H9 (cell line): ENCODE data around the gene ERF. TPM values are rescaled to one million over a fixed set of nuclear protein-coding genes. Genes with fewer than 3 reads are reported as not detected.
A peak's percentile ranks its signal among the peaks of the same experiment; 100 is the strongest.

ENCODE experiments used
- DNase-seq: peaks from one replicate; pipeline ENCODE4 v3.0.0-alpha.2; 2017
- H2AFZ ChIP-seq: one replicate; pipeline ENCODE4 v1.6.1; 2013; ENCODE audit warnings: mild to moderate bottlenecking, low read length, control low read depth, moderate library complexity
- H2AK5ac ChIP-seq: 2 replicates; pipeline ENCODE4 v1.6.1; 2013; ENCODE audit warnings: low read length, control low read depth, mixed read lengths; ENCODE audit not compliant: insufficient read length
- H2BK120ac ChIP-seq: one replicate; pipeline ENCODE4 v1.6.1; 2013; ENCODE audit warnings: low read depth, mild to moderate bottlenecking, low read length, control low read depth, inconsistent platforms; ENCODE audit not compliant: poor library complexity, severe bottlenecking
- H2BK12ac ChIP-seq: 2 replicates; pipeline ENCODE4 v1.6.1; 2013; ENCODE audit warnings: low read length, control low read depth, mixed read lengths, low read depth; ENCODE audit not compliant: insufficient read length
- H2BK15ac ChIP-seq: 2 replicates; pipeline ENCODE4 v1.6.1; 2013; ENCODE audit warnings: low read depth, low read length, control low read depth
- H2BK20ac ChIP-seq: one replicate; pipeline ENCODE4 v1.6.1; 2013; ENCODE audit warnings: low read depth, mild to moderate bottlenecking, low read length, control low read depth, inconsistent platforms; ENCODE audit not compliant: poor library complexity, severe bottlenecking
- H2BK5ac ChIP-seq: 2 replicates; pipeline ENCODE4 v1.6.1; 2013; ENCODE audit warnings: low read length, control low read depth, mixed read lengths; ENCODE audit not compliant: insufficient read length
- H3K14ac ChIP-seq: 2 replicates; pipeline ENCODE4 v1.6.1; 2013; ENCODE audit warnings: low read length, control low read depth; ENCODE audit not compliant: insufficient read depth
- H3K18ac ChIP-seq: 2 replicates; pipeline ENCODE4 v1.6.1; 2013; ENCODE audit warnings: low read depth, mild to moderate bottlenecking, mixed read lengths, low read length, control low read depth; ENCODE audit not compliant: insufficient read length
- H3K23ac ChIP-seq: 2 replicates; pipeline ENCODE4 v1.6.1; 2013; ENCODE audit warnings: low read length, control low read depth, mixed read lengths, low read depth; ENCODE audit not compliant: insufficient read length
- H3K23me2 ChIP-seq: 2 replicates; pipeline ENCODE4 v1.6.1; 2013; ENCODE audit warnings: low read depth, mild to moderate bottlenecking, mixed read lengths, low read length, control low read depth; ENCODE audit not compliant: insufficient read length, poor library complexity, severe bottlenecking
- H3K27ac ChIP-seq: 2 replicates; pipeline ENCODE4 v1.5.1; 2013; ENCODE audit warnings: low read length, control low read depth, mixed read lengths, low read depth; ENCODE audit not compliant: insufficient read length
- H3K27me3 ChIP-seq: 2 replicates; pipeline ENCODE4 v1.6.1; 2013; ENCODE audit warnings: low read length, control low read depth, inconsistent platforms; ENCODE audit not compliant: insufficient read depth
- H3K4ac ChIP-seq: 2 replicates; pipeline ENCODE4 v1.6.1; 2013; ENCODE audit warnings: low read depth, mild to moderate bottlenecking, control low read depth, inconsistent platforms, low read length, moderate library complexity
- H3K4me1 ChIP-seq: 2 replicates; pipeline ENCODE4 v1.6.1; 2013; ENCODE audit warnings: low read length, control low read depth, inconsistent platforms; ENCODE audit not compliant: insufficient read depth
- H3K4me2 ChIP-seq: 2 replicates; pipeline ENCODE4 v1.6.1; 2013; ENCODE audit warnings: low read length, control low read depth, mixed read lengths; ENCODE audit not compliant: insufficient read length, insufficient read depth
- H3K56ac ChIP-seq: 2 replicates; pipeline ENCODE4 v1.6.1; 2013; ENCODE audit warnings: low read depth, mild to moderate bottlenecking, mixed read lengths, low read length, control low read depth; ENCODE audit not compliant: insufficient read length
- H3K79me1 ChIP-seq: 2 replicates; pipeline ENCODE4 v1.6.1; 2013; ENCODE audit warnings: low read depth, mild to moderate bottlenecking, moderate library complexity, low read length, control low read depth, inconsistent platforms; ENCODE audit not compliant: insufficient read depth, poor library complexity, severe bottlenecking
- H3K79me2 ChIP-seq: 2 replicates; pipeline ENCODE4 v1.6.1; 2013; ENCODE audit warnings: low read length, control low read depth, inconsistent platforms; ENCODE audit not compliant: insufficient read depth
- H3K9ac ChIP-seq: 2 replicates; pipeline ENCODE4 v1.6.1; 2013; ENCODE audit warnings: low read length, control low read depth, mixed read lengths; ENCODE audit not compliant: insufficient read length; ENCODE audit errors: extremely low read depth
- H3K9me3 ChIP-seq: one replicate; pipeline ENCODE4 v1.6.1; 2013; ENCODE audit warnings: low read depth, low read length, inconsistent platforms; ENCODE audit not compliant: control insufficient read depth
- H3T11ph ChIP-seq: one replicate; pipeline ENCODE4 v1.6.1; 2013; ENCODE audit warnings: mild to moderate bottlenecking, low read length, control low read depth, inconsistent platforms
- H4K20me1 ChIP-seq: one replicate; pipeline ENCODE4 v1.6.1; 2013; ENCODE audit not compliant: control insufficient read depth, insufficient read length, insufficient read depth
- H4K5ac ChIP-seq: 2 replicates; pipeline ENCODE4 v1.6.1; 2013; ENCODE audit warnings: low read depth, mild to moderate bottlenecking, mixed read lengths, low read length, control low read depth; ENCODE audit not compliant: insufficient read length
- H4K8ac ChIP-seq: replicated peaks from 2 replicates; pipeline ENCODE4 v1.6.1; 2013; ENCODE audit warnings: low read length, control low read depth, mixed read lengths, low read depth; ENCODE audit not compliant: insufficient read length
- H4K91ac ChIP-seq: 2 replicates; pipeline ENCODE4 v1.6.1; 2013; ENCODE audit warnings: low read depth, mild to moderate bottlenecking, moderate library complexity, mixed read lengths, low read length, control low read depth; ENCODE audit not compliant: insufficient read length
- H3K27ac Mint-ChIP-seq, 3 experiments: 2 replicates in 2 of 3; 3 replicates in 1 of 3; pipeline ENCODE4 v1.8.0; 2020 to 2021; ENCODE audit warnings: mixed read lengths in 3 of 3, mild to moderate bottlenecking in 1 of 3, moderate library complexity in 1 of 3
- H3K27me3 Mint-ChIP-seq: 2 replicates; pipeline ENCODE4 v1.8.0; 2021; ENCODE audit warnings: low read depth, mild to moderate bottlenecking, moderate library complexity, mixed read lengths
- H3K36me3 Mint-ChIP-seq, 3 experiments: 2 replicates in 2 of 3; 3 replicates in 1 of 3; pipeline ENCODE4 v1.8.0; 2020 to 2021; ENCODE audit warnings: low read depth in 3 of 3, mixed read lengths in 3 of 3; ENCODE audit not compliant: insufficient read depth in 1 of 3
- H3K4me1 Mint-ChIP-seq, 2 experiments: 2 replicates each; pipeline ENCODE4 v1.8.0; 2020; ENCODE audit warnings: mixed read lengths in 2 of 2
- H3K4me3 Mint-ChIP-seq, 2 experiments: 2 replicates in 1 of 2; 3 replicates in 1 of 2; pipeline ENCODE4 v1.8.0; 2020 to 2021; ENCODE audit warnings: mild to moderate bottlenecking in 2 of 2, mixed read lengths in 2 of 2, moderate library complexity in 1 of 2
- H3K9me3 Mint-ChIP-seq, 2 experiments: 2 replicates in 1 of 2; 3 replicates in 1 of 2; pipeline ENCODE4 v1.8.0; 2020; ENCODE audit warnings: mild to moderate bottlenecking in 2 of 2, mixed read lengths in 2 of 2, moderate library complexity in 1 of 2
- CTCF ChIP-seq: fragments of 200-600 bp; sonication (generic); conservative IDR thresholded peaks from 3 replicates; pipeline ENCODE4 v1.8.0; 2021; ENCODE audit warnings: antibody characterized with exemption, mild to moderate bottlenecking
- WGBS: extraction: QIAGEN DNeasy Blood & Tissue Kit; methylation state at CpG from one replicate; pipeline ENCODE4 v1.1.7; 2013; ENCODE audit warnings: missing lambda C conversion rate, low lambda C conversion rate, mixed read lengths; ENCODE audit not compliant: insufficient read length; ENCODE audit errors: extremely low coverage; 5-methylcytosine and 5-hydroxymethylcytosine counted together
- total RNA-seq: library from RNA; stranded (reverse); gene quantifications from 2 replicates; pipeline ENCODE4 v1.2.1, GENCODE V29; 2021

Gene ERF
- total RNA-seq, 1 experiment from 2014 or later: 126 TPM

- Histone ChIP-seq H4K91ac (no peak overlapping the region), H3K4me1 (no peaks in the 10 kb centered on the region), H3K27ac (no peak overlapping the region), H3K9me3 (no peaks in the 10 kb centered on the region), H3K4ac (no peak overlapping the region), H4K20me1 (no peaks in the 10 kb centered on the region), H2BK15ac (no peak overlapping the region), H3K9ac (no peak overlapping the region), H2BK5ac (no peak overlapping the region), H3K79me2 (no peaks in the 10 kb centered on the region), H2AFZ (no peak overlapping the region), H3K4me2 (no peak overlapping the region), H4K5ac (no peak overlapping the region), H3K27me3 (no peaks in the 10 kb centered on the region), H3K14ac (no peak overlapping the region), H3K23ac (no peak overlapping the region), H2BK120ac (no peak overlapping the region), H3K56ac (no peak overlapping the region), H3K18ac (no peak overlapping the region), H3T11ph (no peak overlapping the region), H2BK12ac (no peak overlapping the region), H3K23me2 (peaks cover 3% of the 10 kb centered on the region), H3K79me1 (no peaks in the 10 kb centered on the region), H4K8ac (no peak overlapping the region), H2AK5ac (no peak overlapping the region), H2BK20ac (no peak overlapping the region)
- H3K9me3 Mint-ChIP-seq: no peaks in the 10 kb centered on the region
- no peaks in the 10 kb centered on the region for H3K27me3 Mint-ChIP-seq
- H3K4me3 Mint-ChIP-seq: no peak overlapping the region
- H3K36me3 Mint-ChIP-seq: peaks cover 16 to 69% (median 59%) of the 10 kb centered on the region in 3 experiments; a peak in 6 of 7 replicates
- no peak for TF ChIP-seq CTCF
- H3K27ac Mint-ChIP-seq: peak overlapping the region in 1 of 3 experiments; percentile 8; a peak in 2 of 7 replicates
- peak; percentile 73 for DNase-seq
- H3K4me1 Mint-ChIP-seq: peaks cover 3 to 39% of the 10 kb centered on the region in 2 experiments
- WGBS: no CpG with 5 or more reads among the region's 9 CpGs
Observed at GRCh38 chr19:42291435-42291810, 36.5 kb upstream of the ERF start.
